HepG2 (cell line): ENCODE measurements around the gene FNDC3B. TPM values are rescaled to one million over a fixed set of nuclear protein-coding genes. Genes with fewer than 3 reads are reported as not detected.

Experiments used
- ATF7-NPFF ChIP-seq: sonication (generic); formaldehyde crosslinking; IDR thresholded peaks from 2 replicates; pipeline ENCODE4 v1.8.1; 2023; ENCODE audit warnings: mild to moderate bottlenecking, low read depth, missing genetic modification reagents, moderate library complexity
- CCAR2 ChIP-seq: fragments of 200-400 bp; formaldehyde crosslinking; optimal IDR thresholded peaks from 2 replicates; pipeline ENCODE3; 2018; ENCODE audit warnings: low read depth, mild to moderate bottlenecking, low read length, moderate library complexity
- CENPT ChIP-seq: sonication (generic); formaldehyde crosslinking; IDR thresholded peaks from 2 replicates; pipeline ENCODE4 v1.8.0; 2022; ENCODE audit warnings: low read depth, mild to moderate bottlenecking, moderate library complexity, missing genetic modification reagents
- FOXA3 ChIP-seq: IDR thresholded peaks from 2 replicates; pipeline ENCODE4 v1.6.1; 2016; ENCODE audit warnings: missing genetic modification reagents, missing compliant biosample characterization
- FOXO1 ChIP-seq: sonication (generic); formaldehyde crosslinking; IDR thresholded peaks from 2 replicates; pipeline ENCODE4 v1.4.0; 2020; ENCODE audit warnings: missing genetic modification reagents
- HMGA1 ChIP-seq: sonication (generic); formaldehyde crosslinking; conservative IDR thresholded peaks from 2 replicates; pipeline ENCODE4 v1.4.0; 2020; ENCODE audit warnings: missing genetic modification reagents
- HNRNPK ChIP-seq: fragments of 200-400 bp; formaldehyde crosslinking; IDR thresholded peaks from 2 replicates; pipeline ENCODE4 v1.6.1; 2018; ENCODE audit warnings: low read length, low read depth, moderate library complexity, mild to moderate bottlenecking; ENCODE audit not compliant: poor library complexity, severe bottlenecking
- KDM1A ChIP-seq: IDR thresholded peaks from 2 replicates; pipeline ENCODE4 v1.6.1; 2016; ENCODE audit warnings: missing compliant biosample characterization
- KDM2A ChIP-seq: sonication (generic); formaldehyde crosslinking; IDR thresholded peaks from 2 replicates; pipeline ENCODE4 v1.4.0; 2020; ENCODE audit warnings: low read depth, missing genetic modification reagents, borderline replicate concordance
- MIER3 ChIP-seq: IDR thresholded peaks from 2 replicates; pipeline ENCODE4 v1.6.1; 2016; ENCODE audit warnings: missing compliant biosample characterization, borderline replicate concordance
- REXO4 ChIP-seq: sonication (generic); formaldehyde crosslinking; IDR thresholded peaks from 2 replicates; pipeline ENCODE4 v1.8.0; 2022; ENCODE audit warnings: missing genetic modification reagents, mild to moderate bottlenecking, borderline replicate concordance
- THAP11 ChIP-seq: IDR thresholded peaks from 2 replicates; pipeline ENCODE4 v1.6.1; 2016; ENCODE audit warnings: missing biosample characterization, missing genetic modification reagents
- TP53 ChIP-seq: sonication (generic); formaldehyde crosslinking; conservative IDR thresholded peaks from 2 replicates; pipeline ENCODE4 v1.4.0; 2020; ENCODE audit warnings: missing genetic modification reagents
- ZFX ChIP-seq: sonication (generic); formaldehyde crosslinking; IDR thresholded peaks from 2 replicates; pipeline ENCODE4 v1.4.0; 2020; ENCODE audit warnings: mild to moderate bottlenecking, low read depth, missing genetic modification reagents, moderate library complexity
- ZNF354B ChIP-seq: sonication (generic); formaldehyde crosslinking; IDR thresholded peaks from 2 replicates; pipeline ENCODE4 v1.8.0; 2022; ENCODE audit warnings: mild to moderate bottlenecking, missing genetic modification reagents
- ZNF432 ChIP-seq: sonication (generic); formaldehyde crosslinking; IDR thresholded peaks from 2 replicates; pipeline ENCODE4 v1.5.0; 2020; ENCODE audit warnings: missing genetic modification reagents, mild to moderate bottlenecking, borderline replicate concordance
- ZNF562 ChIP-seq: sonication (generic); formaldehyde crosslinking; IDR thresholded peaks from 2 replicates; pipeline ENCODE4 v1.8.0; 2022; ENCODE audit warnings: missing genetic modification reagents, borderline replicate concordance
- ZNF644 ChIP-seq: IDR thresholded peaks from 2 replicates; pipeline ENCODE4 v1.6.1; 2016; ENCODE audit warnings: low read depth
- ZNF768 ChIP-seq: sonication (generic); formaldehyde crosslinking; IDR thresholded peaks from 2 replicates; pipeline ENCODE4 v1.4.0; 2020; ENCODE audit warnings: missing genetic modification reagents
- ZNF772 ChIP-seq: sonication (generic); formaldehyde crosslinking; IDR thresholded peaks from 2 replicates; pipeline ENCODE4 v1.5.0; 2020; ENCODE audit warnings: mild to moderate bottlenecking, missing genetic modification reagents
- ZNF777 ChIP-seq: sonication (generic); formaldehyde crosslinking; IDR thresholded peaks from 2 replicates; pipeline ENCODE4 v1.4.0; 2020; ENCODE audit warnings: missing genetic modification reagents
- polyA plus RNA-seq, 8 experiments: library from polyadenylated mRNA; depleted of rRNA in 3 of 8; stranded (reverse) in 7 of 8; unstranded in 1 of 8; fragments of >200 nt; fragmentation: Illumina TruSeq in 4 of 8; extraction: Trizol in 4 of 8; gene quantifications; 2 replicates each; pipeline versions ENCODE4 v1.2.1 to v1.2.3, GENCODE V29; 2011 to 2016; ENCODE audit warnings: low read depth in 4 of 8, missing spikeins in 1 of 8, mixed read lengths in 1 of 8; ENCODE audit not compliant: insufficient read depth in 1 of 8
- total RNA-seq, 5 experiments: library from RNA; depleted of rRNA; stranded (reverse); fragments of >200 nt; fragmentation: Illumina TruSeq; extraction: Trizol; gene quantifications; 2 replicates each; pipeline ENCODE4 v1.2.3, GENCODE V29; 2016; ENCODE audit warnings: low read depth in 1 of 5
- TF ChIP-seq, protein P1 (sequence below): fragments of 450-650 bp; IDR thresholded peaks from 2 replicates; pipeline ENCODE4 v1.6.1; 2017; ENCODE audit warnings: mild to moderate bottlenecking
- TF ChIP-seq, protein P2 (sequence below): sonication (generic); formaldehyde crosslinking; conservative IDR thresholded peaks from 2 replicates; pipeline ENCODE4 v1.4.0; 2020; ENCODE audit warnings: missing genetic modification reagents
- TF ChIP-seq, protein P3 (sequence below): sonication (generic); formaldehyde crosslinking; IDR thresholded peaks from 2 replicates; pipeline ENCODE4 v1.4.0; 2020; ENCODE audit warnings: missing genetic modification reagents
- TF ChIP-seq, protein P4 (sequence below): IDR thresholded peaks from 2 replicates; pipeline ENCODE4 v1.6.1; 2018; ENCODE audit warnings: missing genetic modification reagents, mild to moderate bottlenecking, missing compliant biosample characterization

FNDC3B gene
- total and polyA plus RNA-seq, 2 of the 13 experiments (the other 11 are each of a cell fraction or from before 2014, with no cell fraction given), result 74.8 to 103 TPM

DNA sequence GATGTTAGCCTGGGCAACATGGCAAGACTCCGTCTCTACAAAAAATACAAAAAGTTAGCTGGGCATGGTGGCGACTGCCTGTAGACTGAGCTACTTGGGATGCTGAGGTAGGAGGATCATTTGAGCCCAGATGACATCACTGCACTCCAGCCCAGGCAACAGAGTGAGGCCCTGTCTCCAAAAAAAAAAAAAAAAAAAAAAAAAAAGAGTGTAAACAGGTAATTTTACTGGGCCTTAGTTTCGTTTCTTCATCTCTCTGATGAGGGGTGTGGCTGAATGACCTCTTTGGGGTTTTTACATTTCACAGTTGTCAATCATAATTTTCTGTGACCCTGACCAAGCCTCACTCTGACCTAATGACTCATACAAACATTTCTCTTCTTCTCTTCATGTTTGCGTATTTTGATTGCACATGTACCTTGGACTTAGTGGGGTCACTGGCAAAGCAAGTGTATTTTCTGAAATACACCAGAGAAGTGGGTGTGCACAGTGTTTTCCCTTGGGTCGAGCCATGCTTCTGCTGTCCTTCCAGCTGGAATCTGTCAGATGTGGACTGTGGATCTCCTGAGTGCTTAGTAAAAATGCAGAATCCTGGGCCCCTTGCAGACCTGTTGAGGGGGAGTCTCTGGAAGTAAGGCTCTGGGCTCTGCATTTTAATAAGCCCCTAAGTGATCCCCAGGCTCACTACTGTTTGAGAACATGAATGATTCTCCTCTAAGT lies 140.5 kb downstream of the FNDC3B start (continued):
- TF ChIP-seq ZNF354B (CRISPR knock-in tag), result no peak
- no peak for TF ChIP-seq HMGA1 (CRISPR knock-in tag)
- TF ChIP-seq REXO4 (CRISPR knock-in tag), result no peak
- peak; percentile 87 for TF ChIP-seq FOXO1 (CRISPR knock-in tag)
- no peak for TF ChIP-seq ZNF768
- peak; percentile 91 for TF ChIP-seq FOXA3
- 0 out of 2 replicates have a peak, but pooled peaks have one; percentile 60 for TF ChIP-seq ZNF772 (CRISPR knock-in tag)
- TF ChIP-seq ZNF432 (CRISPR knock-in tag), result no peak
- no peak for TF ChIP-seq CCAR2
- TF ChIP-seq CENPT (CRISPR knock-in tag), result no peak
- TF ChIP-seq, protein P1, sequence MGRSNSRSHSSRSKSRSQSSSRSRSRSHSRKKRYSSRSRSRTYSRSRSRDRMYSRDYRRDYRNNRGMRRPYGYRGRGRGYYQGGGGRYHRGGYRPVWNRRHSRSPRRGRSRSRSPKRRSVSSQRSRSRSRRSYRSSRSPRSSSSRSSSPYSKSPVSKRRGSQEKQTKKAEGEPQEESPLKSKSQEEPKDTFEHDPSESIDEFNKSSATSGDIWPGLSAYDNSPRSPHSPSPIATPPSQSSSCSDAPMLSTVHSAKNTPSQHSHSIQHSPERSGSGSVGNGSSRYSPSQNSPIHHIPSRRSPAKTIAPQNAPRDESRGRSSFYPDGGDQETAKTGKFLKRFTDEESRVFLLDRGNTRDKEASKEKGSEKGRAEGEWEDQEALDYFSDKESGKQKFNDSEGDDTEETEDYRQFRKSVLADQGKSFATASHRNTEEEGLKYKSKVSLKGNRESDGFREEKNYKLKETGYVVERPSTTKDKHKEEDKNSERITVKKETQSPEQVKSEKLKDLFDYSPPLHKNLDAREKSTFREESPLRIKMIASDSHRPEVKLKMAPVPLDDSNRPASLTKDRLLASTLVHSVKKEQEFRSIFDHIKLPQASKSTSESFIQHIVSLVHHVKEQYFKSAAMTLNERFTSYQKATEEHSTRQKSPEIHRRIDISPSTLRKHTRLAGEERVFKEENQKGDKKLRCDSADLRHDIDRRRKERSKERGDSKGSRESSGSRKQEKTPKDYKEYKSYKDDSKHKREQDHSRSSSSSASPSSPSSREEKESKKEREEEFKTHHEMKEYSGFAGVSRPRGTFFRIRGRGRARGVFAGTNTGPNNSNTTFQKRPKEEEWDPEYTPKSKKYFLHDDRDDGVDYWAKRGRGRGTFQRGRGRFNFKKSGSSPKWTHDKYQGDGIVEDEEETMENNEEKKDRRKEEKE, result no peak
- TF ChIP-seq MIER3, result peak; percentile 72; the same call in 1 of the 2 replicates
- TF ChIP-seq HNRNPK, result no peak
- no peak for TF ChIP-seq ATF7-NPFF (CRISPR knock-in tag)
- TF ChIP-seq ZNF562, result no peak
- TF ChIP-seq, protein P2, sequence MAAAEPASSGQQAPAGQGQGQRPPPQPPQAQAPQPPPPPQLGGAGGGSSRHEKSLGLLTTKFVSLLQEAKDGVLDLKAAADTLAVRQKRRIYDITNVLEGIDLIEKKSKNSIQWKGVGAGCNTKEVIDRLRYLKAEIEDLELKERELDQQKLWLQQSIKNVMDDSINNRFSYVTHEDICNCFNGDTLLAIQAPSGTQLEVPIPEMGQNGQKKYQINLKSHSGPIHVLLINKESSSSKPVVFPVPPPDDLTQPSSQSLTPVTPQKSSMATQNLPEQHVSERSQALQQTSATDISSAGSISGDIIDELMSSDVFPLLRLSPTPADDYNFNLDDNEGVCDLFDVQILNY (CRISPR knock-in tag), result no peak
- peak; percentile 57; the same call in 1 of the 2 replicates for TF ChIP-seq ZNF644 (CRISPR knock-in tag)
- TF ChIP-seq KDM1A, result no peak
- TF ChIP-seq, protein P3, sequence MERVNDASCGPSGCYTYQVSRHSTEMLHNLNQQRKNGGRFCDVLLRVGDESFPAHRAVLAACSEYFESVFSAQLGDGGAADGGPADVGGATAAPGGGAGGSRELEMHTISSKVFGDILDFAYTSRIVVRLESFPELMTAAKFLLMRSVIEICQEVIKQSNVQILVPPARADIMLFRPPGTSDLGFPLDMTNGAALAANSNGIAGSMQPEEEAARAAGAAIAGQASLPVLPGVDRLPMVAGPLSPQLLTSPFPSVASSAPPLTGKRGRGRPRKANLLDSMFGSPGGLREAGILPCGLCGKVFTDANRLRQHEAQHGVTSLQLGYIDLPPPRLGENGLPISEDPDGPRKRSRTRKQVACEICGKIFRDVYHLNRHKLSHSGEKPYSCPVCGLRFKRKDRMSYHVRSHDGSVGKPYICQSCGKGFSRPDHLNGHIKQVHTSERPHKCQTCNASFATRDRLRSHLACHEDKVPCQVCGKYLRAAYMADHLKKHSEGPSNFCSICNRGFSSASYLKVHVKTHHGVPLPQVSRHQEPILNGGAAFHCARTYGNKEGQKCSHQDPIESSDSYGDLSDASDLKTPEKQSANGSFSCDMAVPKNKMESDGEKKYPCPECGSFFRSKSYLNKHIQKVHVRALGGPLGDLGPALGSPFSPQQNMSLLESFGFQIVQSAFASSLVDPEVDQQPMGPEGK (CRISPR knock-in tag), result peak; percentile 65; the same call in 1 of the 2 replicates
- no peak for TF ChIP-seq TP53 (CRISPR knock-in tag)
- TF ChIP-seq, protein P4, sequence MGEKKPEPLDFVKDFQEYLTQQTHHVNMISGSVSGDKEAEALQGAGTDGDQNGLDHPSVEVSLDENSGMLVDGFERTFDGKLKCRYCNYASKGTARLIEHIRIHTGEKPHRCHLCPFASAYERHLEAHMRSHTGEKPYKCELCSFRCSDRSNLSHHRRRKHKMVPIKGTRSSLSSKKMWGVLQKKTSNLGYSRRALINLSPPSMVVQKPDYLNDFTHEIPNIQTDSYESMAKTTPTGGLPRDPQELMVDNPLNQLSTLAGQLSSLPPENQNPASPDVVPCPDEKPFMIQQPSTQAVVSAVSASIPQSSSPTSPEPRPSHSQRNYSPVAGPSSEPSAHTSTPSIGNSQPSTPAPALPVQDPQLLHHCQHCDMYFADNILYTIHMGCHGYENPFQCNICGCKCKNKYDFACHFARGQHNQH (CRISPR knock-in tag), result peak; percentile 82
- no peak for TF ChIP-seq ZNF777 (CRISPR knock-in tag)
- TF ChIP-seq THAP11, result peak; percentile 70; the same call in 1 of the 2 replicates
- 0 out of 2 replicates have a peak, but pooled peaks have one; percentile 4 for TF ChIP-seq ZFX (CRISPR knock-in tag)
- TF ChIP-seq KDM2A (CRISPR knock-in tag), result no peak
